Mucosa of rectum (tissue), 2 donors: ENCODE results near the gene BCAS3.
"Not testable (repeated sequence)": the region's sequence is repeated elsewhere in the genome, so short reads cannot be mapped to it uniquely, and the experiment has no call there.

Experiments used
- H3K27ac ChIP-seq, 2 donors: one replicate each; pipeline ENCODE4 v1.7.0; 2013; ENCODE audit warnings: inconsistent platforms in 2 of 2, low read depth in 2 of 2, low read length in 2 of 2
- H3K27me3 ChIP-seq, 2 donors: one replicate each; pipeline ENCODE4 v1.7.0; 2013; ENCODE audit warnings: low read length in 2 of 2; ENCODE audit not compliant: control insufficient read depth in 2 of 2, insufficient read depth in 2 of 2
- H3K36me3 ChIP-seq, 2 donors: one replicate each; pipeline ENCODE4 v1.7.0; 2013; ENCODE audit warnings: low read length in 2 of 2; ENCODE audit not compliant: control insufficient read depth in 2 of 2, insufficient read depth in 2 of 2
- H3K4me1 ChIP-seq, 2 donors: one replicate each; pipeline ENCODE4 v1.7.0; 2013; ENCODE audit warnings: low read length in 2 of 2, mild to moderate bottlenecking in 1 of 2; ENCODE audit not compliant: control insufficient read depth in 2 of 2, insufficient read depth in 2 of 2
- H3K4me3 ChIP-seq, 2 donors: one replicate each; pipeline ENCODE4 v1.7.0; 2013; ENCODE audit warnings: low read length in 2 of 2
- H3K9ac ChIP-seq, 2 donors: one replicate each; pipeline ENCODE4 v1.7.0; 2013; ENCODE audit warnings: low read length in 2 of 2, low read depth in 1 of 2, mild to moderate bottlenecking in 1 of 2
- H3K9me3 ChIP-seq, 2 donors: one replicate each; pipeline ENCODE4 v1.7.0; 2013; ENCODE audit warnings: low read length in 2 of 2; ENCODE audit not compliant: control insufficient read depth in 2 of 2
- donor health status: healthy.
- donor health status: Normal muscosa, but diverticular disease.

The BCAS3 gene

GRCh38 chr17:60933739-60934138 lies 256.1 kb downstream of the BCAS3 start:
- Histone ChIP-seq H3K27me3 (no peaks in the 10 kb centered on the region), H3K36me3 (no peaks in the 10 kb centered on the region), H3K27ac (no peak overlapping the region), H3K4me1 (no peaks in the 10 kb centered on the region), H3K9ac (no peak overlapping the region), H3K9me3 (no peaks in the 10 kb centered on the region), H3K4me3 (no peak overlapping the region)

GRCh38 chr17:60934723-60935122 lies 257.1 kb downstream of the BCAS3 start:
- Histone ChIP-seq H3K4me3 (no peak overlapping the region), H3K9me3 (no peaks in the 10 kb centered on the region), H3K36me3 (no peaks in the 10 kb centered on the region), H3K9ac (no peak overlapping the region), H3K4me1 (no peaks in the 10 kb centered on the region), H3K27me3 (no peaks in the 10 kb centered on the region), H3K27ac (no peak overlapping the region)

- not testable (repeated sequence) for H3K36me3 ChIP-seq, H3K27ac ChIP-seq, H3K4me3 ChIP-seq, H3K9ac ChIP-seq, H3K9me3 ChIP-seq, H3K27me3 ChIP-seq, H3K4me1 ChIP-seq
Observed at GRCh38 chr17:60935991-60936390, 258.3 kb downstream of the BCAS3 start.

GRCh38 chr17:60939318-60939717 lies 261.7 kb downstream of the BCAS3 start:
- no peak overlapping the region for H3K9ac ChIP-seq

GRCh38 chr17:60941028-60941427 lies 263.4 kb downstream of the BCAS3 start:
- peaks cover 0 to 14% of the 10 kb centered on the region in 2 donors for H3K4me1 ChIP-seq
- peak overlapping the region; percentile 2 to 6 for H3K4me3 ChIP-seq
- H3K9me3 ChIP-seq: no peaks in the 10 kb centered on the region
- H3K36me3 ChIP-seq: no peaks in the 10 kb centered on the region
- H3K9ac ChIP-seq: peak overlapping the region in 1 of 2 donors; percentile 12
- no peaks in the 10 kb centered on the region for H3K27me3 ChIP-seq
- H3K27ac ChIP-seq: peak overlapping the region; percentile 13 to 68

More at GRCh38 chr17:60939318-60939717, 261.7 kb downstream of the BCAS3 start:
- no peak overlapping the region for H3K27ac ChIP-seq
- peaks cover 0 to 14% of the 10 kb centered on the region in 2 donors for H3K4me1 ChIP-seq
- no peaks in the 10 kb centered on the region for H3K27me3 ChIP-seq
- no peak overlapping the region for H3K4me3 ChIP-seq
- no peaks in the 10 kb centered on the region for H3K36me3 ChIP-seq
- no peaks in the 10 kb centered on the region for H3K9me3 ChIP-seq

- H3K4me1 ChIP-seq: peaks cover 0 to 14% of the 10 kb centered on the region in 2 donors
- H3K9me3 ChIP-seq: no peaks in the 10 kb centered on the region
- H3K4me3 ChIP-seq: no peak overlapping the region
- peak overlapping the region in 1 of 2 donors; percentile 29 for H3K27ac ChIP-seq
- H3K36me3 ChIP-seq: no peaks in the 10 kb centered on the region
- H3K27me3 ChIP-seq: no peaks in the 10 kb centered on the region
- H3K9ac ChIP-seq: no peak overlapping the region
Observed at GRCh38 chr17:60941571-60941970, 263.9 kb downstream of the BCAS3 start.

- H3K9me3 ChIP-seq: no peaks in the 10 kb centered on the region
- no peaks in the 10 kb centered on the region for H3K36me3 ChIP-seq
- H3K4me3 ChIP-seq: no peak overlapping the region
- H3K9ac ChIP-seq: no peak overlapping the region
- H3K27ac ChIP-seq: no peak overlapping the region
- no peaks in the 10 kb centered on the region for H3K27me3 ChIP-seq
- H3K4me1 ChIP-seq: peaks cover 0 to 14% of the 10 kb centered on the region in 2 donors
Observed at GRCh38 chr17:60944751-60945150, 267.1 kb downstream of the BCAS3 start.

GRCh38 chr17:60947100-60947499 lies 269.4 kb downstream of the BCAS3 start:
- Histone ChIP-seq H3K9me3 (no peaks in the 10 kb centered on the region), H3K27me3 (no peaks in the 10 kb centered on the region), H3K36me3 (no peaks in the 10 kb centered on the region), H3K4me1 (no peaks in the 10 kb centered on the region), H3K9ac (no peak overlapping the region), H3K4me3 (no peak overlapping the region), H3K27ac (no peak overlapping the region)

GRCh38 chr17:60947543-60947942 lies 269.9 kb downstream of the BCAS3 start:
- no peak overlapping the region for H3K9ac ChIP-seq
- no peaks in the 10 kb centered on the region for H3K4me1 ChIP-seq
- no peaks in the 10 kb centered on the region for H3K27me3 ChIP-seq
- no peaks in the 10 kb centered on the region for H3K36me3 ChIP-seq
- H3K27ac ChIP-seq: no peak overlapping the region
- no peaks in the 10 kb centered on the region for H3K9me3 ChIP-seq
- H3K4me3 ChIP-seq: no peak overlapping the region

- Histone ChIP-seq H3K9ac (no peak overlapping the region), H3K27ac (no peak overlapping the region), H3K9me3 (no peaks in the 10 kb centered on the region), H3K4me1 (no peaks in the 10 kb centered on the region), H3K36me3 (no peaks in the 10 kb centered on the region), H3K27me3 (no peaks in the 10 kb centered on the region), H3K4me3 (no peak overlapping the region)
Observed at GRCh38 chr17:60952747-60953146, 275.1 kb downstream of the BCAS3 start.

GRCh38 chr17:60959011-60959410 lies 281.4 kb downstream of the BCAS3 start:
- no peaks in the 10 kb centered on the region for H3K27me3 ChIP-seq
- no peak overlapping the region for H3K27ac ChIP-seq

More at GRCh38 chr17:60959011-60959410, 281.4 kb downstream of the BCAS3 start:
- Histone ChIP-seq H3K4me1 (no peaks in the 10 kb centered on the region), H3K4me3 (no peak overlapping the region), H3K36me3 (no peaks in the 10 kb centered on the region), H3K9me3 (peaks cover 0 to 3% of the 10 kb centered on the region in 2 donors), H3K9ac (no peak overlapping the region)
